Brain microvascular endothelial cell (primary cell): Measurements from ENCODE around the gene IKZF1.

Experiments
- DNase-seq: peaks from one replicate; pipeline ENCODE4 v3.0.0-alpha.2; 2020
- H3K27ac ChIP-seq: fragments of 250-450 bp; sonication (Bioruptor Pico); 2 replicates; pipeline ENCODE4 v1.5.1; 2020; ENCODE audit warnings: mild to moderate bottlenecking, moderate library complexity
- H3K27me3 ChIP-seq: fragments of 250-450 bp; sonication (Bioruptor Pico); replicated peaks from 2 replicates; pipeline ENCODE4 v1.5.1; 2020; ENCODE audit warnings: mild to moderate bottlenecking
- H3K36me3 ChIP-seq: fragments of 250-450 bp; sonication (Bioruptor Pico); replicated peaks from 2 replicates; pipeline ENCODE4 v1.5.1; 2020; ENCODE audit warnings: mild to moderate bottlenecking
- H3K4me3 ChIP-seq: 2 replicates; pipeline ENCODE4 v1.5.1; 2011; ENCODE audit warnings: low read depth, mild to moderate bottlenecking, control low read depth, low read length, moderate library complexity
- in situ Hi-C: cut with HindIII; loops from 2 replicates; pipeline ENCODE4 v1.10.0; 2017; ENCODE audit warnings: low sequenced_read_pairs, low pct_ligation_motif_present
- TF ChIP-seq, protein P1 (sequence below): IDR thresholded peaks from 2 replicates; pipeline ENCODE4 v1.5.1; 2011; ENCODE audit warnings: low read depth, mild to moderate bottlenecking, moderate library complexity, low read length, control low read depth, inconsistent platforms; ENCODE audit errors: missing control alignments

IKZF1 gene

DNA sequence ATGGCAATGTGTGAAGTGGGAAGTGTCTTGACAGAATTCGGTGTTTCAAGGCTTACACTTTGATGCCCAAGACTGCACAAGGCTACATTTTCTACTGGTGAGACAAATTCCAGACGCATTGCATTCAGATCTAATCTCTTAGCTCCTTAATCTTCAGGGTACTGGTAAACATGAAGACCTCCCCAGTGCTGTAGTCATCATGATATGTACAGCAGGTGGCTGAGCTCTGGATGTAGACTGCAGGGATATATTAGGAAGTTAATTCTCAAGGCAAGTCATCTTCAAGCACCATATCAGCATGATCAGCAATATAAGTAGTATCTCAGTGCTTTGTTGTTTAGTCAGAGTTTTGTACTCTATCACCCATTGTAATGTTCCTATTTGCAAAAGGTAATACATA, 61.8 kb downstream of the IKZF1 start:
- H3K36me3 ChIP-seq = no peaks in the 10 kb centered on the region
- in situ Hi-C loops = no loop called here
- no peak overlapping the region for H3K27ac ChIP-seq
- H3K4me3 ChIP-seq = no peak overlapping the region
- TF ChIP-seq, protein P1, sequence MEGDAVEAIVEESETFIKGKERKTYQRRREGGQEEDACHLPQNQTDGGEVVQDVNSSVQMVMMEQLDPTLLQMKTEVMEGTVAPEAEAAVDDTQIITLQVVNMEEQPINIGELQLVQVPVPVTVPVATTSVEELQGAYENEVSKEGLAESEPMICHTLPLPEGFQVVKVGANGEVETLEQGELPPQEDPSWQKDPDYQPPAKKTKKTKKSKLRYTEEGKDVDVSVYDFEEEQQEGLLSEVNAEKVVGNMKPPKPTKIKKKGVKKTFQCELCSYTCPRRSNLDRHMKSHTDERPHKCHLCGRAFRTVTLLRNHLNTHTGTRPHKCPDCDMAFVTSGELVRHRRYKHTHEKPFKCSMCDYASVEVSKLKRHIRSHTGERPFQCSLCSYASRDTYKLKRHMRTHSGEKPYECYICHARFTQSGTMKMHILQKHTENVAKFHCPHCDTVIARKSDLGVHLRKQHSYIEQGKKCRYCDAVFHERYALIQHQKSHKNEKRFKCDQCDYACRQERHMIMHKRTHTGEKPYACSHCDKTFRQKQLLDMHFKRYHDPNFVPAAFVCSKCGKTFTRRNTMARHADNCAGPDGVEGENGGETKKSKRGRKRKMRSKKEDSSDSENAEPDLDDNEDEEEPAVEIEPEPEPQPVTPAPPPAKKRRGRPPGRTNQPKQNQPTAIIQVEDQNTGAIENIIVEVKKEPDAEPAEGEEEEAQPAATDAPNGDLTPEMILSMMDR = no peak
- no peak for DNase-seq
- H3K27me3 ChIP-seq = no peaks in the 10 kb centered on the region

DNA sequence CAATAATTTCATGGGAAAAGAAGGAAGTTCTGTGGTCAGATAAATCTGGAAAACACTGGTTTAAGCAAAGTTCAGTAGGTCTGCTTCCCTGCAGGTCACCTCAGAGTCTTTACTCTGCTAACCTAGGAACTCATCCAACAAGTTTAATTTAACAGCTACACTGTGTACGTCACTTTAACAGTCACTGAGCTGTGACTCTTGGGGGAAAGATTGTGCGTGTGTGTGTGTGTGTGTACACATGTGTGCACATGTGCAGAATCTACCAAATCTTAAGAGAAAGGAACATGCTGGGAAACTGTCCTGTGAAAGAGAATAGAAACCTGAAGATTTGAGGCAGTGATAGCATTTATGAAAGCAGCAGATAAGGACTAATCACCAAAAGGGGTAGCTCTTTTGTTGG, 62.6 kb downstream of the IKZF1 start:
- Histone ChIP-seq H3K4me3 (no peak overlapping the region), H3K27me3 (no peaks in the 10 kb centered on the region), H3K27ac (no peak overlapping the region), H3K36me3 (no peaks in the 10 kb centered on the region)
- in situ Hi-C loops = no loop called here
- DNase-seq = no peak
- TF ChIP-seq, protein P1 = no peak

DNA sequence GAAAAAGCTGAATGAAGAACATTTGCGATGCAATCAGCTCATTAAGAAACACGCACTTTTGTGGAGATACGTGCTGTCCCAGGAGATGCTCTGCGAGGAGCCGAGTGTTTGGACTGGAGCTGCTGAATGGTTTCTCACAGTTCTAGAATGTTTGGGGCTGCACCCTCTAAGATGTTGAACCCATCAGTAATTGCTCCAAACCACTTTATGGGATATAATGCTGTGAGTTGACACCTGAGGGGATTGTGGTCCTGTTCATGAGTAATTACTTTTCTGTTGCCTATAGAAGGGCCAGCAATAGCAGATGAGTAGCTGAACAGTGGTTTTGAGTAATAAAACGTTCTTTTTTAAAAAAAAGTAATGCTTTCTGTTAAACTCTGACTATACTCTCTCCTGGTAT, 63.1 kb downstream of the IKZF1 start:
- TF ChIP-seq, protein P1 = no peak
- no peak for DNase-seq
- no peaks in the 10 kb centered on the region for H3K36me3 ChIP-seq
- H3K27me3 ChIP-seq = no peaks in the 10 kb centered on the region
- no peak overlapping the region for H3K4me3 ChIP-seq
- H3K27ac ChIP-seq = no peak overlapping the region
- in situ Hi-C loops = no loop called here

DNA sequence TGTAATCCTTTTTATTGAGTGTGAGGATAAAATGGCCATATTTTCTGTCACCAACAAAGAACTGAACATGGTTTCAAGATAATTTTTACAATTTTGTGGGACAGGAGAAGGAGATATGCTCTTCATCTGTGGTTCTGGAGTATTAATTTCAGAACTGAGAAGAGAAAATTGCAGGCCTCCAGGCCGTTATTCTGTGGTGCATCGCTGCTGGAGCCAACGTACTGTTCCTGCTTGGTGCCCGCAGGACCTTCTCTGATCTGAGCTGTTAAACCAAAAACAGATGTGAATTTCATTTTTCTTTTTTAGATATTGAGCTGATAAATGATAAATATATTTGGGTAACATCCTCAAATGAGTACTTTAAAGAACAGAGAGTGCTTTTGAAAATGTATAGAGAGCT, 63.9 kb downstream of the IKZF1 start:
- Histone ChIP-seq H3K36me3 (no peaks in the 10 kb centered on the region), H3K27me3 (no peaks in the 10 kb centered on the region), H3K4me3 (no peak overlapping the region), H3K27ac (no peak overlapping the region)
- no peak for DNase-seq
- in situ Hi-C loops = no loop called here
- TF ChIP-seq, protein P1 = no peak

DNA sequence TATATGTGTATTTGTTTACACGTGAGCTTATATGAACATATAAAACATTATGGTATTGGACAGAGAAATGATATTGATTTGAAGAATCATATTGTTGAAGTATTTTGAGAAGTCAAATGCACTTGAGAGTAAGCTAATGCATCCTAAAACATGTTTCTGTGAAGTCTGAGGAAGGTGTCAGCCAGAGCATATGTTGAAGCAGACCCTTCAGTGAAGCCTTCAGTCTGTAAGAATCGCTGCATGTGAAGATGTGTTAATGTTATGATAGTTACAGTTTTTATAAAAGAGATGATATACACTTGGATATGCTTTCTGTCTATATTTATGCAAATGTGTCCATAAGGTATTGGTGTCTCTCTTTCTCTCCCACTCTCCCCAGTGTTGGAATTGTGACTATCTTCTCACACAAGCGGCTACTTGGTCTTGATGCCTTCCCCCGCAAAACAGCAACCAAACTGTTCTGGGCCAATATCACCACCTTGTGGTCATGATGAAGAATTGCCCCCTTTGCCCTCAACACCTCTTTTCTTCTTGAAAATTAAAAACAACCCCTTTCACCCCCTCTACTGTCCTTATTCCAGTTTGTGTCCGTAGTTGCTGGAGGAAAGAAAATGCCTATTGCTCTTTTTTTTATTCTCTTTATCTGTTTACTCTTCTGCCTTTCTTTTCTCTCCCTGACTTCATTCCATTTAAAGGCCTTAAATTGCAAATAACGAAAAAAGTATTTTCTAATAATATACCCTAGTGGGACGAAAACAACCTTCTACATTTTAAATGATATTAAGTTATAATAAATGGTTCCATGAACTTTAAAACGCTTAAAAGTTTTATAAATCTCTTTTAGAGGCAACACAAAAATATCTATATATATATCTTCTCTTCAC, 64.9 kb downstream of the IKZF1 start:
- in situ Hi-C loops = no loop called here
- Histone ChIP-seq H3K4me3 (no peak overlapping the region), H3K27ac (no peak overlapping the region), H3K27me3 (no peaks in the 10 kb centered on the region), H3K36me3 (no peaks in the 10 kb centered on the region)
- TF ChIP-seq, protein P1 = peak; percentile 56
- no peak for DNase-seq

DNA sequence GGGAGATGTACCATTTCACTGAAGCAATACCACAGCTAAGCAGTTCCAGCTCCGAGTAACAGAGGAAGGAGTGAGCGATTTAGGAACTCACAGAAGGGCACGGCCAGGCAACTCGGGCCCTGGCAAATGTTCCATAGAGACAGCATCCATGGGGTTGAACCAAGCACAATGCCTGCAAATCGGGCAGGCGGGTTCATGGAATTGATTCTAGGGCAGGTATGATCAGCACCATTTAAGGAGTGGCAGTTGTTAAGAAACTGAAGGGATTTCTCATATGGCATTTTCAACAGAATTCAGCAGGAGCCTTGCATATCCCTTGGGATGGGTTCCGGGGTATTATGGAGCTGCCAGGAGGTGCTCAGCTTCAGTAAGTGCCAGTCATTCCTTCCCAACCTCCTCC, 66.4 kb downstream of the IKZF1 start:
- no peak for DNase-seq
- TF ChIP-seq, protein P1 = no peak
- Histone ChIP-seq H3K27ac (no peak overlapping the region), H3K27me3 (no peaks in the 10 kb centered on the region), H3K4me3 (no peak overlapping the region), H3K36me3 (no peaks in the 10 kb centered on the region)
- in situ Hi-C loops = no loop called here
